Fibroblast of villous mesenchyme (primary cell): Measurements from ENCODE around the gene LARP4B. TPM values are rescaled to one million over a fixed set of nuclear protein-coding genes. Genes with fewer than 3 reads are reported as not detected.

Source experiments
- DNase-seq: peaks from one replicate; pipeline ENCODE4 v3.0.0-alpha.2; 2010; ENCODE audit warnings: low read depth
- H3K4me3 ChIP-seq: 2 replicates; pipeline ENCODE4 v1.5.1; 2011; ENCODE audit warnings: low read depth, mild to moderate bottlenecking, low read length
- total RNA-seq: library from RNA; depleted of rRNA; stranded (reverse); fragments of >200 nt; gene quantifications from 2 replicates; pipeline ENCODE4 v1.2.3, GENCODE V29; 2012
- TF ChIP-seq, protein P1 (sequence below): IDR thresholded peaks from 2 replicates; pipeline ENCODE4 v1.5.1; 2012; ENCODE audit warnings: low read depth, mild to moderate bottlenecking, low read length; ENCODE audit not compliant: insufficient read depth

LARP4B gene
- total RNA-seq, 1 donor, result 57.4 TPM

DNA sequence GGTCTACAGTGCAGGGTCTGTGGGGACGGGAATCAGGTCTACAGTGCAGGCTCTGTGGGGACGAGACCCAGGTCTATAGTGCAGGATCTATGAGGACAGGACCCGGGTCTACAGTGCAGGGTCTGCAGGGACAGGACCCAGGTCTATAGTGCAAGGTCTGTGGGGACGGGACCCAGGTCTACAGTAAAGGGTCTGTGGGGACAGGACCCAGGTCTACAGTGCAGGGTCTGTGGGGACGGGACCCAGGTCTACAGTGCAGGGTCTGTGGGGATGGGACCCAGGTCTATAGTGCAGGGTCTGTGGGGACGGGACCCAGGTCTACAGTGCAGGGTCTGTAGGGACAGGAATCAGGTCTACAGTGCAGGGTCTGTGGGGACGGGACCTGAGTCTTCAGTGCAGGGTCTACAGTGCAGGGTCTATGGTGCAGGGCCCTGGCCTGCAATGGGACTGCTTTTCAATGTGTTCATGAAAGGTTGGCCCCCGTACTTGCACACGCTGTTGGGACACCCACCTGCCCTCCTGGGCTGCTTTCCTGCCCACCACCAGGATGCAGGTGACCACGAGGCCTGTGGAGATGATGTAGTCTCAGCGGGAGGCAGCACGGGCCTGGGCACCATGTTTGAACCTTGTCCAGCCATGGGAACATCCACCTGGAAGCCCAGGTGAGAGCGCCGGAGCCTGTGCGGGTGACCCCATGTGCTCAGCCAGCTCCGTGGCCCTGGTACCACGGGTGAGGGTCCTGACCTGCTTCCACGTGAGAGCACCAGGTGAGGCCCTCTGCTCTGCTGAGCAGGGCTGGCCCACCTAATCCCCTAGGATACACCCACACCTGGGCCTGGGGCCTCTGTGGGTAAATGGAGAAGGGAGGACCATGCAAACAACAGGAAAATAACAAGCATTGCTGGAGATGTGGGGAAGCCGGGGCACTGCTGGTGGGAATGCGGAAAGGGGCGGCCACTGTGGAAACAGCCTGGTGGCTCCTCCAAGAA, 150.7 kb downstream of the LARP4B start:
- no peak for DNase-seq
- TF ChIP-seq, protein P1, sequence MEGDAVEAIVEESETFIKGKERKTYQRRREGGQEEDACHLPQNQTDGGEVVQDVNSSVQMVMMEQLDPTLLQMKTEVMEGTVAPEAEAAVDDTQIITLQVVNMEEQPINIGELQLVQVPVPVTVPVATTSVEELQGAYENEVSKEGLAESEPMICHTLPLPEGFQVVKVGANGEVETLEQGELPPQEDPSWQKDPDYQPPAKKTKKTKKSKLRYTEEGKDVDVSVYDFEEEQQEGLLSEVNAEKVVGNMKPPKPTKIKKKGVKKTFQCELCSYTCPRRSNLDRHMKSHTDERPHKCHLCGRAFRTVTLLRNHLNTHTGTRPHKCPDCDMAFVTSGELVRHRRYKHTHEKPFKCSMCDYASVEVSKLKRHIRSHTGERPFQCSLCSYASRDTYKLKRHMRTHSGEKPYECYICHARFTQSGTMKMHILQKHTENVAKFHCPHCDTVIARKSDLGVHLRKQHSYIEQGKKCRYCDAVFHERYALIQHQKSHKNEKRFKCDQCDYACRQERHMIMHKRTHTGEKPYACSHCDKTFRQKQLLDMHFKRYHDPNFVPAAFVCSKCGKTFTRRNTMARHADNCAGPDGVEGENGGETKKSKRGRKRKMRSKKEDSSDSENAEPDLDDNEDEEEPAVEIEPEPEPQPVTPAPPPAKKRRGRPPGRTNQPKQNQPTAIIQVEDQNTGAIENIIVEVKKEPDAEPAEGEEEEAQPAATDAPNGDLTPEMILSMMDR, result no peak
- H3K4me3 ChIP-seq, result no peak overlapping the region

DNA sequence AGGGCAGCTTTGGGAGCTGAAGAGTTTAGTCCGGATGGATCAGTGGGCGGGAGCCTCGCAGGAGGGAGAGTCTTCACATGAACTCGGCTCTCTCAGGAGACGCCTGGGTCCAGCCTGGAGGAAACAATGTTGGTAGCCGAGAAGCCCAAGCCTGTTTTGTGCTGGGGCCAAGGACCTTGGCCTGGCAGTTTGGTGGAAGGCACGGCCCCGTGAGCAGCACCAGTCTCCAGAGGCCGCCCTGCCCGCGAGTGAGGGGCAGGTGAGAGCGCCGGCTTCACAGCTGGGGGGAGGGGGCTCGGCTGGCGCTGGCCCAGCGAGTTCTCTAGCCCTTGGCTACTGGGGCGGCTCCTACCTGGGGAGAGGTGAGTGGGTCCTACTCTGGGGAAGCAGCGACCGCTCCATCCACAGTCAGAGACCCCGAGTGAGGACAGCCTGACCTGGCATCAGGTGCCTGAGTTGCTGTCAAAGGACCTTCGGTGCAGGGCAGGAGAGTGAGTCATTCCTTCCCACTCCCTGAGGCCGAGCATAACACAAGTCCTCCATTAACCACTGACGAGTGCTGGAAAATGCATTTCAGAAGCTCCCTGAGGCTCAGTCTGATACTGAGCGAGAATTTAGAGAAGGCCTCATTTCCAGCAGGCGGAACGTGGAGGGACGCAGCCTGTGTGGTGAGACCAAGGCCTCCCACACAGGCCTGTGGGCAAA, 152.7 kb downstream of the LARP4B start:
- H3K4me3 ChIP-seq, result no peak overlapping the region
- TF ChIP-seq, protein P1, result no peak
- DNase-seq, result no peak

DNA sequence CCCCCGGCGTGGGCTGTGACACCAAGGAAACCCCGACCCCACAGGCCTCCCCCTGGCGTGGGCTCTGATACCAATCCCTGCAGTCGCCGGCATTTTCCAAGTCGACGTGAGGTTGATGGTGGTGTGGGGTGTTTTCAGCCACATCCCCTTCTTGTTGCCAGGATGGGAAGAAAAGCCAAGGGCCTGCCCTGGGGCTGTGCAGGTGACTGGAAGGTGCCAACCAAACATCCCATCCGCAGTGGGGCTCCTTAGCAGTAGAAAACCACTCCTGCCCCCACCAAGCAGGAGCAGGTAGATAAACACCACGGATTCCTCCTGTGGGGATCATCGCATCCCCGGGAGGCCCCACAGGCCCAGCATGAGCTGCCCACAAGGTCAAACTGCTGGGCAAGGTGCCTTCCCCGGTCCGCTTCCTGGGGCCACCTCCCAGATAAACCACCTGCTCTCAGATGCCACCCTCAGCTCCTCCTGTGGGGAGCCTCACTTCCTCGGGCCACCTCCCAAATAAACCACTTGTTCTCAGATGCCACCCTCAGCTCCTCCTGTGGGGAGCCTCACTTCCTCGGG, 153.5 kb downstream of the LARP4B start:
- no peak for DNase-seq
- TF ChIP-seq, protein P1, result no peak
- H3K4me3 ChIP-seq, result no peak overlapping the region

DNA sequence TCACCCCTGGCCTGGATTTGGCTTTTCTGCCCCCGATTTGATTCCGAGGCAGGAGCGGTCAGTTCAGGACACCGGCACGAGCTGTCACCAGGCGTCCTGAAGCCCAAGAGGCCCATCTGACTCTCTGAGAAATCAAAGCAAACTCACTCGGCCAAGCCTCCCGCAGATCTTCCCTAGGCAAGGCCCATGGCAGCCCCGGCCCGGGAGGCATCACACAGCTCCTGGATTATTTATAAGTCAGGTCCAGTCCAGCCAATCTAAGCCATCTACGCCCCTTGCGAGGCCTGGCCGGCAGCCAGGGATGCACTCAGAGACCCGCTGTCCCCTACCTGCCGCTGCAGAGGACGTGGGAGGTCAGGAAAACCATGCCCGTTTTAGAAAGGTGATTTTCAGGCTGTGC, 154.7 kb downstream of the LARP4B start:
- no peak for DNase-seq
- TF ChIP-seq, protein P1, result no peak
- H3K4me3 ChIP-seq, result no peak overlapping the region

DNA sequence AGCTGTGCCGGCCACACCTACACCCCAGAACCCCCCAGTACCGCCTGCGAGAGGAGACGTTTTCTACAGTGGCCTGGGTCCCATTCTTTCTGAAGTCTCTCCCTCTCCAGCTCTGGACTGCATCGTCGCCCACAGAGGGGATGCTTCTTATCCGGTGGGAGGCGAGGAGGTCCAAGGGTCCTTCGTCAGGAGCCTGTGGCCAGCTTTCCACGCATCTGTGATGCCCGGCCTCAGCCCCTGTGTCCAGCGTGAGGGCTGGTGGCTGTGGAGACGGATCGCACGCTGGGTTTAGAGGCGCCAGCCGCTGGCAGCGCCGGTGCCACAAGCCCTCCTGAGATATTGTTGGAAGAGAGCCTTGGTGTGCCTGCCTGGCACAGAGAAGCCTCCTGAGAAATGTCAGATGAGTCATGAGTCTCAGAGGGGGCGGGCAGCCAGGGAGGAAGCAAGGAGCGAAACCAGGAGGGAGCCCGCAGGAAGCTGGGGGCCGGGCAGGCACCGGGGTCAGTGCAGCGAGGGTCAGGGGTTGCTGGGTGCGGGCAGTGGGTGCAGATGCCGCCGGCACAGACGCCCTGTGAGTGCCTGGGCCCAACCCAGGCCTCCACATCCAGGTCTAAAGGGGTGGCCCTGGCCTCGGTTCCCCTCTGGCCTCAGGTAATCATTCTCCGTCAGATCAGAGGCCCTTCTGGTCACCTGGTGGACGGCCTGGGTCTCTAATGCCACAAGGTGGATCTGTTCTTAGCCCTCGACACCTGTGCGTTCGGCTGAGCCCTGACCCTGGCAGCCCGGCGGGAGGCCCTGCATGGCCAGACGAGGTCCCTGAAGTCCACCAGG, 156.0 kb downstream of the LARP4B start:
- TF ChIP-seq, protein P1, result no peak
- H3K4me3 ChIP-seq, result no peak overlapping the region
- DNase-seq, result no peak

DNA sequence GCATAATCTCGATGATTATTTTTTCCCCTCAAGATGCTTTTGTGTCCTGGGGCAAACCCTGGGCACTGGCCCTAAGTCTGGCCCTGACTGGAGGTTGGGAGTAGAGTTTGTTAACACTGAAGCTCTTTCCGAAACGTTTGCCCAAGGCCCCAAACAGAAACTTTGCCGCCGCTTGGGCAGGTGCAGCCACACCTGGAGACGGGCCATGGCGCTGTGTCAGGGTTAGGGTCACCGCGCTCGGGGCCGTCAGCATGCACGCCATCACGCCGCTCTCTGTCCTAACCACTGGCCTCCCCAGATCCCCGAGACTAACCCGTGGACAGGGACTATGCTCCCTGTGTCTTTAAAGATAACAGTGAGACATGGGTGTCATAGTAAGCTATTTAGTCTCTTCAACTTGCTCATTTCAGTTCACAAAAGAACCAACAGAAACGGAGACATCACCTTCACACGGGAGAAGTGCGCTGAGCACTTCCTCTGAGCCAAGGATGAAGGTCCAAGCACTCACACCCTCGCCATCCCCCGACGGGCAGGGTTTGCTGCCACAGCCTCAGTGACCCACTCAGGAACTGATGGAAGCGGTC, 156.8 kb downstream of the LARP4B start:
- DNase-seq, result no peak
- TF ChIP-seq, protein P1, result no peak
- H3K4me3 ChIP-seq, result no peak overlapping the region
